Tibial nerve (tissue), 4 donors: ENCODE data around the gene JCHAIN. TPM values are rescaled to one million over a fixed set of nuclear protein-coding genes. Genes with fewer than 3 reads are reported as not detected.
A peak's percentile ranks its signal among the peaks of the same experiment; 100 is the strongest.
"Not testable (repeated sequence)": the region's sequence is repeated elsewhere in the genome, so short reads cannot be mapped to it uniquely, and the experiment has no call there.

Source experiments
- DNase-seq, 2 donors: peaks; one replicate each; pipeline ENCODE4 v3.0.0-alpha.2; 2019; ENCODE audit warnings: low spot score in 2 of 2
- H3K27ac ChIP-seq, 4 donors: fragments of 200-600 bp; sonication (generic) in 3 of 4; one replicate each; pipeline ENCODE4 v1.5.1; 2017 to 2019; ENCODE audit warnings: mild to moderate bottlenecking in 1 of 4
- H3K27me3 ChIP-seq, 2 donors: fragments of 200-600 bp; sonication (generic) in 1 of 2; one replicate each; pipeline versions ENCODE4 v1.5.1 to v1.6.0; 2017 to 2019
- H3K36me3 ChIP-seq, 3 donors: fragments of 200-600 bp; sonication (generic); one replicate each; pipeline ENCODE4 v1.5.1; 2018 to 2019
- H3K4me1 ChIP-seq, 4 donors: fragments of 200-600 bp; sonication (generic) in 3 of 4; one replicate each; pipeline ENCODE4 v1.5.1; 2017 to 2019
- H3K4me3 ChIP-seq, 4 donors: fragments of 200-600 bp; sonication (generic) in 3 of 4; one replicate each; pipeline ENCODE4 v1.5.1; 2017 to 2019; ENCODE audit warnings: mild to moderate bottlenecking in 1 of 4, moderate library complexity in 1 of 4
- H3K9me3 ChIP-seq, 4 donors: fragments of 200-600 bp; sonication (generic) in 3 of 4; one replicate each; pipeline ENCODE4 v1.5.1; 2017 to 2019
- CTCF ChIP-seq, 5 experiments: fragments of 200-600 bp in 3 of 5; fragments of 450-650 bp in 2 of 5; sonication (generic) in 3 of 5; IDR thresholded peaks; one replicate each; pipeline ENCODE4 v1.5.1; 2016 to 2019; ENCODE audit warnings: antibody characterized with exemption in 5 of 5, mild to moderate bottlenecking in 3 of 5, moderate library complexity in 2 of 5
- EP300 ChIP-seq, 2 donors: sonication (generic); formaldehyde crosslinking; IDR thresholded peaks; one replicate each; pipeline ENCODE4 v1.6.1; 2017; ENCODE audit warnings: antibody characterized with exemption in 2 of 2, mild to moderate bottlenecking in 1 of 2
- POLR2A ChIP-seq, 2 donors: fragments of 450-650 bp; IDR thresholded peaks; one replicate each; pipeline ENCODE4 v1.6.1; 2017; ENCODE audit warnings: antibody characterized with exemption in 2 of 2, mild to moderate bottlenecking in 2 of 2, moderate library complexity in 2 of 2
- WGBS, 2 donors: methylation state at CpG; one replicate each; pipeline ENCODE4 v1.1.5; 2018; 5-methylcytosine and 5-hydroxymethylcytosine counted together
- total RNA-seq, 4 donors: library from RNA; depleted of rRNA; stranded (reverse); fragments of >200 nt; gene quantifications; one replicate each; pipeline ENCODE4 v1.1.0, GENCODE V29; 2016

JCHAIN gene
- total RNA-seq, 4 donors from 2014 or later: 3.1 to 17.4 (median 4.8) TPM

GRCh38 chr4:70703619-70704214 is 37.4 kb upstream of the JCHAIN start:
- no peaks in the 10 kb centered on the region for H3K36me3 ChIP-seq
- no peaks in the 10 kb centered on the region for H3K9me3 ChIP-seq
- DNase-seq: peak in 1 of 2 donors; percentile 23
- H3K27me3 ChIP-seq: no peaks in the 10 kb centered on the region
- peak overlapping the region; percentile 62 to 85 (median 82) for H3K4me3 ChIP-seq
- TF ChIP-seq CTCF (IDR thresholded peaks at IDR 0.05) (no peak), POLR2A (IDR thresholded peaks at IDR 0.05) (no peak), EP300 (IDR thresholded peaks at IDR 0.05) (no peak)
- WGBS, 2 donors: 2 to 4% methylated on average over 11 of the region's 11 CpGs
- peak overlapping the region; percentile 79 to 95 (median 90) for H3K27ac ChIP-seq
- peaks cover 0 to 30% (median 14%) of the 10 kb centered on the region in 4 donors for H3K4me1 ChIP-seq

- not testable (repeated sequence) for H3K27me3 ChIP-seq, H3K27ac ChIP-seq, H3K4me3 ChIP-seq, H3K9me3 ChIP-seq, H3K36me3 ChIP-seq, DNase-seq
- H3K4me1 ChIP-seq: peaks cover 0 to 27% (median 14%) of the 10 kb centered on the region in 4 donors
- WGBS, 2 donors: 63 to 75% methylated on average over 2 of the region's 2 CpGs
Measured at GRCh38 chr4:70702592-70702991, 36.3 kb upstream of the JCHAIN start.

GRCh38 chr4:70701271-70701670 is 35.0 kb upstream of the JCHAIN start:
- H3K27me3 ChIP-seq: no peaks in the 10 kb centered on the region
- H3K36me3 ChIP-seq: peaks cover 0 to 1% (median 0%) of the 10 kb centered on the region in 3 donors
- peaks cover 0 to 15% (median 5%) of the 10 kb centered on the region in 4 donors for H3K4me1 ChIP-seq
- H3K9me3 ChIP-seq: no peaks in the 10 kb centered on the region
- no peak for DNase-seq
- 93 to 96% methylated on average over 1 of the region's 1 CpG for WGBS, 2 donors
- no peak overlapping the region for H3K27ac ChIP-seq
- no peak overlapping the region for H3K4me3 ChIP-seq
- TF ChIP-seq CTCF (IDR thresholded peaks at IDR 0.05) (no peak), EP300 (IDR thresholded peaks at IDR 0.05) (no peak), POLR2A (IDR thresholded peaks at IDR 0.05) (no peak)

GRCh38 chr4:70700712-70701111 is 34.4 kb upstream of the JCHAIN start:
- WGBS, 2 donors: 84 to 87% methylated on average over 5 of the region's 5 CpGs

GRCh38 chr4:70698435-70698834 is 32.1 kb upstream of the JCHAIN start:
- peaks cover 0 to 13% (median 0%) of the 10 kb centered on the region in 3 donors for H3K36me3 ChIP-seq
- not testable (repeated sequence) for DNase-seq, H3K9me3 ChIP-seq, H3K4me1 ChIP-seq, H3K27me3 ChIP-seq, H3K4me3 ChIP-seq, H3K27ac ChIP-seq
- 87% methylated on average over 8 of the region's 8 CpGs for WGBS, 2 donors

More at GRCh38 chr4:70700712-70701111, 34.4 kb upstream of the JCHAIN start:
- Histone ChIP-seq H3K9me3 (no peaks in the 10 kb centered on the region), H3K36me3 (peaks cover 0 to 7% (median 0%) of the 10 kb centered on the region in 3 donors), H3K27me3 (no peaks in the 10 kb centered on the region), H3K4me1 (peaks cover 0 to 11% (median 4%) of the 10 kb centered on the region in 4 donors), H3K4me3 (no peak overlapping the region), H3K27ac (no peak overlapping the region)
- TF ChIP-seq CTCF (IDR thresholded peaks at IDR 0.05): no peak
- no peak for TF ChIP-seq POLR2A (IDR thresholded peaks at IDR 0.05)
- no peak for TF ChIP-seq EP300 (IDR thresholded peaks at IDR 0.05)
- DNase-seq: no peak

GRCh38 chr4:70694633-70695032 is 28.3 kb upstream of the JCHAIN start:
- H3K36me3 ChIP-seq: peaks cover 0 to 34% (median 0%) of the 10 kb centered on the region in 3 donors
- H3K9me3 ChIP-seq, H3K27ac ChIP-seq, H3K4me3 ChIP-seq, H3K27me3 ChIP-seq, DNase-seq: not testable (repeated sequence)
- H3K4me1 ChIP-seq: peaks cover 0 to 31% (median 11%) of the 10 kb centered on the region in 4 donors
- 94 to 96% methylated on average over 7 of the region's 7 CpGs for WGBS, 2 donors
